Mucosa of rectum (tissue), 2 donors: ENCODE data around the gene RAB35.
A peak's percentile ranks its signal among the peaks of the same experiment; 100 is the strongest.

Experiments used
- H3K27ac ChIP-seq, 2 donors: one replicate each; pipeline ENCODE4 v1.7.0; 2013; ENCODE audit warnings: inconsistent platforms in 2 of 2, low read depth in 2 of 2, low read length in 2 of 2
- H3K27me3 ChIP-seq, 2 donors: one replicate each; pipeline ENCODE4 v1.7.0; 2013; ENCODE audit warnings: low read length in 2 of 2; ENCODE audit not compliant: control insufficient read depth in 2 of 2, insufficient read depth in 2 of 2
- H3K36me3 ChIP-seq, 2 donors: one replicate each; pipeline ENCODE4 v1.7.0; 2013; ENCODE audit warnings: low read length in 2 of 2; ENCODE audit not compliant: control insufficient read depth in 2 of 2, insufficient read depth in 2 of 2
- H3K4me1 ChIP-seq, 2 donors: one replicate each; pipeline ENCODE4 v1.7.0; 2013; ENCODE audit warnings: low read length in 2 of 2, mild to moderate bottlenecking in 1 of 2; ENCODE audit not compliant: control insufficient read depth in 2 of 2, insufficient read depth in 2 of 2
- H3K4me3 ChIP-seq, 2 donors: one replicate each; pipeline ENCODE4 v1.7.0; 2013; ENCODE audit warnings: low read length in 2 of 2
- H3K9ac ChIP-seq, 2 donors: one replicate each; pipeline ENCODE4 v1.7.0; 2013; ENCODE audit warnings: low read length in 2 of 2, low read depth in 1 of 2, mild to moderate bottlenecking in 1 of 2
- H3K9me3 ChIP-seq, 2 donors: one replicate each; pipeline ENCODE4 v1.7.0; 2013; ENCODE audit warnings: low read length in 2 of 2; ENCODE audit not compliant: control insufficient read depth in 2 of 2
- donor health status: healthy.
- donor health status: Normal muscosa, but diverticular disease.

RAB35 gene

GRCh38 chr12:120121343-120121742, 4.8 kb upstream of the RAB35 start:
- no peak overlapping the region for H3K4me3 ChIP-seq
- H3K27me3 ChIP-seq: no peaks in the 10 kb centered on the region
- H3K27ac ChIP-seq: no peak overlapping the region
- H3K9me3 ChIP-seq: no peaks in the 10 kb centered on the region
- H3K36me3 ChIP-seq: peaks cover 0 to 4% of the 10 kb centered on the region in 2 donors
- H3K4me1 ChIP-seq: peaks cover 4 to 9% of the 10 kb centered on the region in 2 donors
- no peak overlapping the region for H3K9ac ChIP-seq

DNA sequence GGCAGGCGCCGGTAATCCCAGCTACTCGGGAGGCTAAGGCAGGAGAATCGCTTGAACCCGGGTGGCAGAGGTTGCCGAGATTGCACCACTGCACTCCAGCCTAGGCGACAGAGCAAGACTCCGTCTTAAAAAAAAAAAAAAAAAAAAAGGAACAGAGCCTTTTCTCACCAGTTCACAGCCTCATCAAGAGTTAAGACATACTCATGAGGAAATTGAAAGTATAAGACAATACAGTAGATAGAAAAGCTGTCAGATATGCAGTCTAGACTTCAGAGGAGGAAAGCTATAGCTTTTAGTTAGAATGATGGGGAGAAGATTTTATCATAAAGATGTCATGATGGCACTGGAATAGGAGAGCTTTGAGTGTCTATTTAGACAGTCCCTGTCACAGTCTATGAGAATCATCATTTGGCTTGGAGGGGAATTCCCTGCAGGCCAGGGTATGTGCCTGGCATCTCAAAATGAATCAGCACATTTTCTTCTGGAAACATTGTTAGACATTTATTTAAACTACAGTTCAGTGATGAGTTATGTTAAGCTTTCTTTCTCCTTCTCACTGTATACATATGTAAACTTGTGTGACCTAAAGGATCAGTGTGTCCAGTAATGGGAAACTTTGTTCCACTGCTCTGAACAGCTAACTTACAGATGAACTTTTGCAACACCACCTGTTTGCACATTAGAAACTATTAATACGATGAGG, 2.9 kb upstream of the RAB35 start:
- Histone ChIP-seq H3K27ac (no peak overlapping the region), H3K27me3 (no peaks in the 10 kb centered on the region), H3K4me3 (no peak overlapping the region), H3K4me1 (peaks cover 17 to 26% of the 10 kb centered on the region in 2 donors), H3K9me3 (no peaks in the 10 kb centered on the region), H3K9ac (no peak overlapping the region), H3K36me3 (peaks cover 0 to 4% of the 10 kb centered on the region in 2 donors)

DNA sequence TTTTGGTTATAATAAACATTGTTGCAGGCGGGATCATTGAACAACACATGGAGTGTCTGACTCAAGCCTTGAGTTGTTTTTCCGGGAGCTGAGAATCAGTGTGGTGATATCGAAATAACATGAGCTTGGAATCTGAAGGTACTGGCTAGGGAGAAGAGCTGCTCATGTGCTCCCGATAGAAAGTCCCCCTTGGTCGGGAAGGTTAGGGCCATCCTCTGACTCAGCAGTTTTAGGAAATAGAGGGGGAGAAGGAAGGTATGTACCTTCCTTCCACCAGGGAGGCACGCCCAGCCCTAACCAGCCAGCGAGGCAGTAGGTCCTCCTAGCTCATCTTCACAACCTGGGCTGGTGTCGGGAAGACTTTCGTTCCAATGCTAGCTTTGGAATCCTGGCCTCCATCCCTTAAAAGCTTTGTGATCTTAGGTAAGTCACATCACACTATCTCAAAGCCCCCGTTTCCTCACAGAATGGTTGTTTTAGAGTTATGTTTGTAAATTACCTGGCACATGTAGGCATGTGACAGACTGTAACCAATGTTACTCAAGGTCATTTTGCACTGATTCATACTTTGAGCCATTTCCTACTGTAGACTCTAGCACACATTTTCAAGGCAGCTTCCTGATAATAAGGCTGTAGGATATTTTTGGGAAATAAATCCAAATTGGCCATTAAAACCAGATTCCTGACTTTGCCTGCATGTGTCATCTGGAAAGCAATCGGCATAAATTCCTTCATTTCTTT, 1.9 kb upstream of the RAB35 start:
- H3K9ac ChIP-seq: peak overlapping the region in 1 of 2 donors; percentile 3
- no peak overlapping the region for H3K27ac ChIP-seq
- H3K9me3 ChIP-seq: no peaks in the 10 kb centered on the region
- no peaks in the 10 kb centered on the region for H3K27me3 ChIP-seq
- H3K36me3 ChIP-seq: peaks cover 0 to 6% of the 10 kb centered on the region in 2 donors
- H3K4me3 ChIP-seq: peak overlapping the region; percentile 88 to 96
- H3K4me1 ChIP-seq: peaks cover 17 to 26% of the 10 kb centered on the region in 2 donors

GRCh38 chr12:120117961-120118320, 1.4 kb upstream of the RAB35 start:
- H3K36me3 ChIP-seq: peaks cover 0 to 6% of the 10 kb centered on the region in 2 donors
- H3K27ac ChIP-seq: peak overlapping the region in 1 of 2 donors; percentile 96
- H3K9ac ChIP-seq: peak overlapping the region in 1 of 2 donors; percentile 83
- peaks cover 17 to 26% of the 10 kb centered on the region in 2 donors for H3K4me1 ChIP-seq
- H3K4me3 ChIP-seq: peak overlapping the region; percentile 88 to 96
- no peaks in the 10 kb centered on the region for H3K9me3 ChIP-seq
- no peaks in the 10 kb centered on the region for H3K27me3 ChIP-seq

- Histone ChIP-seq H3K27ac (peak overlapping the region; percentile 91 to 96), H3K4me1 (peaks cover 17 to 26% of the 10 kb centered on the region in 2 donors), H3K4me3 (peak overlapping the region; percentile 88 to 96), H3K36me3 (peaks cover 0 to 7% of the 10 kb centered on the region in 2 donors), H3K27me3 (no peaks in the 10 kb centered on the region), H3K9ac (peak overlapping the region; percentile 83 to 93), H3K9me3 (no peaks in the 10 kb centered on the region)
Measured at GRCh38 chr12:120116792-120117651, 469 bp upstream of the RAB35 start.

DNA sequence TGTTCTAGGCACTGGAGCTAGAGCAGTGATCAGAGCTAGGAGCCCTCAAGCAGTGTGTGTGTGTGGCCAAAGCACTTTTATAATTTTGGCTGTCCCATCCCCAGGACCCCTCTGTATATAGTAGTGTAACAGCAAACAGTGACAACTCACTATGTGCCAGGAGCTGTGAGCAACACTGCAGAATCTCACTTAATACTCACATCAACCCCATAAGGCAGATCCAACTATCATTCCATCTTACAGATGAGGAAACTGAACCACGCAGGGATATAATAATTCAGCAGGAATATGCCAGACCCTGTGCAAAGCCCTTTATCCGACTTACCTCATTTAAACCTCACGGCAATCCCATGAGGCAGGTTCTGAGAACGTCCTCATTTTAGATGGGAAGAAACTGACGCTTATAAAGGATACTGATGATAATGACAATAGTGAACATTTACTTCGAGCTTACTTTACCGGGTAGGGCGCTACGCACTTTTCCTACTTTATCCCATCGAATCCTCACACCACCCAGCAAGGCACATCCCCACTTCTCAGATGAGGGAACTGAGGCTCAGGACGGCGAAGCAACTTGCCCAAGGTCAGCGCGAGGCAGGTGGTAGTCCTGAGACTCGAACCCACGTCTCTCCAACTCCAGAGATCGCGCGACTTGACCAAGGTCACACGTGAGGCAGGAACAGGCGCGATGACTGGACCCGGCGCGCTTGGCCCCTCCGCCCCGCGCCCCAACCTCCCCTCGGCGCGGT, 687 bp downstream of the RAB35 start:
- peak overlapping the region; percentile 91 to 96 for H3K27ac ChIP-seq
- peaks cover 18 to 28% of the 10 kb centered on the region in 2 donors for H3K4me1 ChIP-seq
- H3K9ac ChIP-seq: peak overlapping the region; percentile 84 to 89

DNA sequence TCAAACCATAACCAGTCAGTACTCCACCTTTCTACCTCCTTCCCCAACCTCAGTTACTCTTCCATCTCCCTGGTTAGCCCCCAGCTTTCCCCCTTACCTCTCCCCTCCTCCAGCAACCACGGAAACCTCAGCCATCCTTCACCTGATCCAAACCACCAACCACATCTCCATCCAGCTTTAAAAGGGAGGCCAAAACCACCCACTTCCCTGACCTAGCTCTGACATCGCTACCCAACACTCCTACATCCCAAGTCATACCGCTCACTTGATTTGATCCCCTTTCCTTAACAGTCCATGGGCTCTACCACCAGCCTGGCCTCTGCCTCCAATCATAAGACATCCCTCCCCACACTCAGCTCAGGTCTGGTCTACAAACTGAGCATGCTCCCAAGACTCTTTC, 1.5 kb downstream of the RAB35 start:
- Histone ChIP-seq H3K36me3 (peaks cover 0 to 7% of the 10 kb centered on the region in 2 donors), H3K9ac (peak overlapping the region; percentile 84 to 89), H3K27me3 (no peaks in the 10 kb centered on the region), H3K4me1 (peaks cover 18 to 28% of the 10 kb centered on the region in 2 donors), H3K4me3 (peak overlapping the region; percentile 96 to 98), H3K9me3 (no peaks in the 10 kb centered on the region), H3K27ac (no peak overlapping the region)

More for the DNA sequence above, 687 bp downstream of the RAB35 start:
- Histone ChIP-seq H3K36me3 (peaks cover 0 to 7% of the 10 kb centered on the region in 2 donors), H3K4me3 (peak overlapping the region; percentile 96 to 98), H3K27me3 (no peaks in the 10 kb centered on the region), H3K9me3 (no peaks in the 10 kb centered on the region)

- peaks cover 4 to 21% of the 10 kb centered on the region in 2 donors for H3K36me3 ChIP-seq
- peaks cover 11 to 16% of the 10 kb centered on the region in 2 donors for H3K4me1 ChIP-seq
- H3K9ac ChIP-seq: no peak overlapping the region
- no peaks in the 10 kb centered on the region for H3K27me3 ChIP-seq
- H3K9me3 ChIP-seq: no peaks in the 10 kb centered on the region
- H3K4me3 ChIP-seq: peak overlapping the region in 1 of 2 donors; percentile 33
- H3K27ac ChIP-seq: peak overlapping the region in 1 of 2 donors; percentile 61
Measured at GRCh38 chr12:120110550-120111501, 5.7 kb downstream of the RAB35 start.
